ENCODE data around the gene CTU2. TPM values are rescaled to one million over a fixed set of nuclear protein-coding genes. Genes with fewer than 3 reads are reported as not detected.

Gene CTU2
- total and polyA plus RNA-seq, 2 of the 4 experiments (the other 2 are of a cell fraction) = 12.9 to 18.4 TPM

DNA sequence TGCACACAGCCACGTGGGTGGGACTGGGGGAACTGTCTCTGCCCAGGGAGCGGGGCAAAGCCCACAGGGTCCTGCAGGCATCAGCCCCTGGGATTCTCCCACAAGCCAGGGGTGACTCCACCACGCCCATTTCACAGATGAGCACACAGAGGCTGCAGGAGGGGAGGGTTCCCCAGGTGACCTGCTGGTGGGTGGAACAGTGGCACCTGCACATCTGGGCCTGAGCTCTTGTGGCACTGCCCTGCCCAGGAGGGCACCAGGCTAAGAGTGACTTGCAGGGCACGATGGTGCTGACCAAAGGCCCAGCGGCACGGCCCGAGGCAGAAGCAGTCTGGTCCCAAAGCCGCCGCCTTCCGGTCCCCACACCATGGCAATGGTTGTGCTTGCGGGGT, 54.8 kb downstream of the CTU2 start:
- H3K23ac ChIP-seq (ENCODE audit: low read depth, low read length) = no peak overlapping the region
- H3K4ac ChIP-seq (ENCODE audit: low read depth, low read length) = no peak overlapping the region
- H4K91ac ChIP-seq (ENCODE audit: insufficient read depth, low read depth, low read length) = no peak overlapping the region
- H2BK20ac ChIP-seq (ENCODE audit: low read depth, low read length) = no peak overlapping the region
- no peaks in the 10 kb centered on the region for H3K9me3 ChIP-seq (ENCODE audit: control insufficient read depth, insufficient read depth, low read length)
- H3K18ac ChIP-seq (ENCODE audit: low read depth, low read length) = no peak overlapping the region
- no peak overlapping the region for H2BK15ac ChIP-seq (ENCODE audit: low read depth, low read length)
- peaks cover 30% of the 10 kb centered on the region for H3K4me1 ChIP-seq (ENCODE audit: control insufficient read depth, insufficient read depth, low read length)
- H3K4me3 ChIP-seq (ENCODE audit: insufficient read depth, low read depth, low read length) = no peak overlapping the region
- no peak overlapping the region for H4K8ac ChIP-seq (ENCODE audit: low read depth in 2 of 2, low read length in 2 of 2)
- no peak overlapping the region for H4K5ac ChIP-seq (ENCODE audit: low read depth, low read length)
- WGBS, 2 experiments (ENCODE audit: extremely low coverage in 2 of 2, insufficient read length in 1 of 2) = 95% methylated on average over 8 of the region's 11 CpGs; no CpG with 5 or more reads in 1 of the 2 experiments
- CTCF ChIA-PET = no interaction called here
- H3K14ac ChIP-seq (replicated peaks; ENCODE audit: low read depth, low read length) = no peak overlapping the region
- H4K20me1 ChIP-seq (ENCODE audit: insufficient read depth, low read length) = peaks cover 96% of the 10 kb centered on the region
- ATAC-seq (ENCODE audit: low read depth) (no peak), DNase-seq (no peak)
- no peak overlapping the region; the same call in 1 of the 2 replicates for H2AK5ac ChIP-seq (ENCODE audit: low read depth, low read length)
- H3K4me2 ChIP-seq (ENCODE audit: low read depth, low read length) = no peak overlapping the region
- H2AK9ac ChIP-seq (replicated peaks; ENCODE audit: low read depth, low read length, poor library complexity) = no peak overlapping the region
- no peak overlapping the region for H2BK5ac ChIP-seq (ENCODE audit: low read depth, low read length, poor library complexity, severe bottlenecking)
- BruUV-seq (replicated peaks) = no TSS peak
- POLR2A ChIA-PET (ENCODE audit: unreplicated experiment) = no interaction called here
- peaks cover 8% of the 10 kb centered on the region for H3K36me3 ChIP-seq (ENCODE audit: control insufficient read depth, insufficient read depth, low read length)
- dilution Hi-C loops (cut with HindIII; ENCODE audit: low sequenced_read_pairs, unreplicated experiment) = no loop called here
- H2AFZ ChIP-seq (replicated peaks; ENCODE audit: low read length, poor library complexity) = no peak overlapping the region
- intact Hi-C loops (cut with micrococcal nuclease) = no loop called here
- no peak overlapping the region for H3K56ac ChIP-seq (ENCODE audit: extremely low read depth, insufficient read depth, low read length)
- peaks cover 23% of the 10 kb centered on the region for H3K9me1 ChIP-seq (ENCODE audit: insufficient read depth, low read length)
- H3K79me1 ChIP-seq (ENCODE audit: low read depth in 1 of 2, low read length in 2 of 2) = peaks cover 18 to 89% of the 10 kb centered on the region in 2 experiments; a peak in 3 of 4 replicates
- no peak for TF ChIP-seq RAD21 (IDR thresholded peaks at IDR 0.05; ENCODE audit: low read length)
- no peak for TF ChIP-seq MAFK (IDR thresholded peaks at IDR 0.05; ENCODE audit: low read depth, low read length)
- TF ChIP-seq POLR2A (IDR thresholded peaks at IDR 0.05; ENCODE audit: low read depth, low read length) = no peak
- TF ChIP-seq RFX5 (IDR thresholded peaks at IDR 0.05; ENCODE audit: low read depth, low read length) = no peak
- no peak for TF ChIP-seq SMC3 (IDR thresholded peaks at IDR 0.05; ENCODE audit: low read depth, low read length)
- TF ChIP-seq FOS (IDR thresholded peaks at IDR 0.05; ENCODE audit: low read depth, low read length) = no peak
- no peak for TF ChIP-seq MXI1 (IDR thresholded peaks at IDR 0.05; ENCODE audit: borderline replicate concordance, low read depth, low read length)
- no peak for TF ChIP-seq MAZ (IDR thresholded peaks at IDR 0.05; ENCODE audit: borderline replicate concordance, low read depth, low read length)
- no peaks in the 10 kb centered on the region for H3K27me3 ChIP-seq (ENCODE audit: control insufficient read depth, insufficient read depth, low read length)
- in situ Hi-C loops (cut with MboI; ENCODE audit: low sequenced_read_pairs) = no loop called here
- H2BK120ac ChIP-seq (ENCODE audit: low read depth, low read length) = no peak overlapping the region
- H3K27ac ChIP-seq (ENCODE audit: insufficient read depth, low read length) = no peak overlapping the region
- H3K9ac ChIP-seq (ENCODE audit: low read depth, low read length) = no peak overlapping the region

All from IMR-90 (cell line).